Prostate gland (tissue), 2 donors: ENCODE data around the gene PLXNB2. TPM values are rescaled to one million over a fixed set of nuclear protein-coding genes. Genes with fewer than 3 reads are reported as not detected.

ENCODE experiments used
- DNase-seq: peaks from one replicate; pipeline ENCODE4 v3.0.0-alpha.2; 2019; ENCODE audit warnings: low spot score
- H3K27ac ChIP-seq, 2 donors: fragments of 200-600 bp; sonication (generic); 2 replicates each; pipeline ENCODE4 v1.5.1; 2017 to 2019
- H3K27me3 ChIP-seq: fragments of 200-600 bp; sonication (generic); replicated peaks from 2 replicates; pipeline ENCODE4 v1.5.1; 2019; ENCODE audit not compliant: insufficient read depth
- H3K36me3 ChIP-seq, 2 donors: fragments of 200-600 bp; sonication (generic); 1 replicate in 1 of 2; 2 replicates in 1 of 2; pipeline versions ENCODE4 v1.5.1 to v1.8.1; 2017 to 2019
- H3K4me1 ChIP-seq: fragments of 200-600 bp; sonication (generic); replicated peaks from 2 replicates; pipeline ENCODE4 v1.5.1; 2019
- H3K4me3 ChIP-seq, 2 donors: fragments of 200-600 bp; sonication (generic); 2 replicates each; pipeline ENCODE4 v1.5.1; 2017 to 2019
- H3K9me3 ChIP-seq: fragments of 200-600 bp; sonication (generic); 2 replicates; pipeline ENCODE4 v1.5.1; 2017
- CTCF ChIP-seq, 4 experiments: fragments of 200-600 bp in 2 of 4; fragments of 450-650 bp in 2 of 4; sonication (generic) in 2 of 4; IDR thresholded peaks; 1 replicate in 3 of 4; 2 replicates in 1 of 4; pipeline ENCODE4 v1.5.1; 2016 to 2019; ENCODE audit warnings: antibody characterized with exemption in 4 of 4, mild to moderate bottlenecking in 2 of 4, moderate library complexity in 2 of 4
- POLR2A ChIP-seq: fragments of 450-650 bp; IDR thresholded peaks from one replicate; pipeline ENCODE4 v1.6.1; 2016; ENCODE audit warnings: antibody characterized with exemption, mild to moderate bottlenecking
- POLR2AphosphoS5 ChIP-seq: sonication (generic); formaldehyde crosslinking; IDR thresholded peaks from one replicate; pipeline ENCODE4 v1.6.1; 2017; ENCODE audit warnings: antibody characterized with exemption
- WGBS: methylation state at CpG from one replicate; pipeline ENCODE4 v1.1.5; 2018; 5-methylcytosine and 5-hydroxymethylcytosine counted together
- intact Hi-C: fragments of 100-400 bp; cut with DNase I; formaldehyde crosslinking; loops from one replicate; pipeline ENCODE4 v1.14.2; 2022
- total RNA-seq, 2 donors: library from RNA; depleted of rRNA; stranded (reverse); fragments of >200 nt; gene quantifications; one replicate each; pipeline ENCODE4 v1.1.0, GENCODE V29; 2016

The PLXNB2 gene
- total RNA-seq, 2 donors from 2014 or later = 259 to 309 TPM

- no peaks in the 10 kb centered on the region for H3K27me3 ChIP-seq
- peak overlapping the region; percentile 42 to 51 for H3K27ac ChIP-seq
- no peaks in the 10 kb centered on the region for H3K36me3 ChIP-seq
- H3K9me3 ChIP-seq = no peaks in the 10 kb centered on the region
- DNase-seq = no peak
- intact Hi-C loops = no loop called here
- H3K4me3 ChIP-seq = peak overlapping the region; percentile 43 to 49
- no peak for TF ChIP-seq POLR2A
- no peak for TF ChIP-seq CTCF (IDR thresholded peaks at IDR 0.05)
- no peak for TF ChIP-seq POLR2AphosphoS5
- WGBS = 2% methylated on average over 20 of the region's 92 CpGs
- peaks cover 4% of the 10 kb centered on the region for H3K4me1 ChIP-seq
These were observed 46.4 kb downstream of the PLXNB2 start for GRCh38 chr22:50260801-50261614.

- H3K27me3 ChIP-seq = no peaks in the 10 kb centered on the region
These were observed 47.0 kb downstream of the PLXNB2 start for GRCh38 chr22:50260434-50260800.

GRCh38 chr22:50259302-50259701, 48.1 kb downstream of the PLXNB2 start:
- 90% methylated on average over 15 of the region's 15 CpGs for WGBS
- intact Hi-C loops = no loop called here
- no peak for TF ChIP-seq POLR2A
- TF ChIP-seq POLR2AphosphoS5 = no peak
- TF ChIP-seq CTCF (IDR thresholded peaks at IDR 0.05) = no peak
- Histone ChIP-seq H3K27me3 (no peaks in the 10 kb centered on the region), H3K9me3 (no peaks in the 10 kb centered on the region), H3K4me3 (no peak overlapping the region), H3K36me3 (no peaks in the 10 kb centered on the region), H3K27ac (no peak overlapping the region), H3K4me1 (peaks cover 4% of the 10 kb centered on the region)
- no peak for DNase-seq

More at GRCh38 chr22:50260434-50260800, 47.0 kb downstream of the PLXNB2 start:
- H3K4me3 ChIP-seq = peak overlapping the region; percentile 43 to 49
- no peaks in the 10 kb centered on the region for H3K36me3 ChIP-seq
- no peak overlapping the region for H3K27ac ChIP-seq
- DNase-seq = no peak
- H3K9me3 ChIP-seq = no peaks in the 10 kb centered on the region
- WGBS = 35% methylated on average over 11 of the region's 11 CpGs
- intact Hi-C loops = no loop called here
- peaks cover 4% of the 10 kb centered on the region for H3K4me1 ChIP-seq
- no peak for TF ChIP-seq POLR2AphosphoS5
- TF ChIP-seq CTCF (IDR thresholded peaks at IDR 0.05) = no peak
- TF ChIP-seq POLR2A = no peak

GRCh38 chr22:50258361-50259292, 48.8 kb downstream of the PLXNB2 start:
- WGBS = 80% methylated on average over 24 of the region's 24 CpGs
- no peaks in the 10 kb centered on the region for H3K9me3 ChIP-seq
- DNase-seq = no peak
- no peak overlapping the region for H3K27ac ChIP-seq
- no peak overlapping the region for H3K4me3 ChIP-seq
- intact Hi-C loops = no loop called here
- no peaks in the 10 kb centered on the region for H3K36me3 ChIP-seq
- H3K4me1 ChIP-seq = peaks cover 4% of the 10 kb centered on the region
- H3K27me3 ChIP-seq = no peaks in the 10 kb centered on the region
- TF ChIP-seq CTCF (IDR thresholded peaks at IDR 0.05) (no peak), POLR2A (no peak), POLR2AphosphoS5 (no peak)
